Endothelial cell of umbilical vein (primary cell): ENCODE data around the gene DGUOK. TPM values are rescaled to one million over a fixed set of nuclear protein-coding genes. Genes with fewer than 3 reads are reported as not detected.

ENCODE experiments used
- BruUV-seq: library from RNA; stranded (reverse); fragments of 400-500 nt; replicated peaks from 2 replicates; lab custom pipeline; 2021; lab: Mats Ljungman, UMichigan
- CTCF ChIA-PET: fragments of 300-600, 350-600 bp; sonication (Branson Sonifier 250); formaldehyde crosslinking; loops from one replicate; lab custom pipeline; 2021; ENCODE audit warnings: antibody characterized with exemption, inconsistent platforms; lab: Charles Lee
- POLR2A ChIA-PET: fragments of 300-600, 350-600 bp; sonication (Branson Sonifier 250); formaldehyde crosslinking; loops from one replicate; lab custom pipeline; 2021; ENCODE audit warnings: antibody characterized with exemption, inconsistent platforms; lab: Charles Lee
- DNase-seq: peaks from one replicate; pipeline ENCODE4 v3.0.0-alpha.2; 2011; ENCODE audit warnings: low read depth, low spot score
- FAIRE-seq: peaks from 2 replicates; lab custom pipeline; 2011; peaks lifted over from hg19 to GRCh38; lab: Jason Lieb, UNC
- H2AFZ ChIP-seq: 2 replicates; pipeline ENCODE4 v1.6.0; 2012; ENCODE audit warnings: low read depth, low read length, control low read depth, inconsistent platforms
- H3K27ac ChIP-seq: 2 replicates; pipeline ENCODE4 v1.5.1; 2011; ENCODE audit warnings: low read depth, mild to moderate bottlenecking, control low read depth, low read length, moderate library complexity; ENCODE audit not compliant: insufficient read depth
- H3K27me3 ChIP-seq, 2 experiments: 2 replicates each; pipeline versions ENCODE4 v1.6.0 to v1.6.1; 2011; ENCODE audit warnings: low read length in 2 of 2, mixed read lengths in 1 of 2; ENCODE audit not compliant: control insufficient read depth in 2 of 2, insufficient read depth in 2 of 2
- H3K36me3 ChIP-seq, 2 experiments: 2 replicates in 1 of 2; 3 replicates in 1 of 2; pipeline ENCODE4 v1.5.1; 2011; ENCODE audit warnings: low read length in 2 of 2, mild to moderate bottlenecking in 1 of 2, moderate library complexity in 1 of 2; ENCODE audit not compliant: control insufficient read depth in 2 of 2, insufficient read depth in 2 of 2; ENCODE audit errors: extremely low read depth in 1 of 2
- H3K4me1 ChIP-seq: 3 replicates; pipeline ENCODE4 v1.5.1; 2011; ENCODE audit warnings: mild to moderate bottlenecking, low read length; ENCODE audit not compliant: control insufficient read depth, insufficient read depth; ENCODE audit errors: extremely low read depth
- H3K4me2 ChIP-seq: 2 replicates; pipeline ENCODE4 v1.6.1; 2011; ENCODE audit warnings: low read length, control low read depth, mixed read lengths; ENCODE audit not compliant: insufficient read depth
- H3K4me3 ChIP-seq, 3 experiments: fragments of 200-600 bp in 1 of 3; sonication (generic), shearing (Covaris generic) in 1 of 3; replicated peaks in 1 of 3; 2 replicates each; pipeline ENCODE4 v1.5.1; 2011 to 2016; ENCODE audit warnings: control low read depth in 3 of 3, low read length in 3 of 3, mild to moderate bottlenecking in 2 of 3, inconsistent platforms in 1 of 3, low read depth in 1 of 3, moderate library complexity in 1 of 3; ENCODE audit not compliant: insufficient read depth in 1 of 3
- H3K79me2 ChIP-seq: 2 replicates; pipeline ENCODE4 v1.6.0; 2012; ENCODE audit warnings: low read length, inconsistent platforms; ENCODE audit not compliant: control insufficient read depth, insufficient read depth
- H3K9ac ChIP-seq: replicated peaks from 2 replicates; pipeline ENCODE3; 2011; ENCODE audit warnings: low read length, control low read depth; ENCODE audit not compliant: insufficient read depth; ENCODE audit errors: extremely low read depth
- H3K9me1 ChIP-seq: replicated peaks from 3 replicates; pipeline ENCODE4 v1.6.0; 2011; ENCODE audit warnings: mild to moderate bottlenecking, low read length; ENCODE audit not compliant: control insufficient read depth, insufficient read depth; ENCODE audit errors: extremely low read depth
- H3K9me3 ChIP-seq: replicated peaks from 2 replicates; pipeline ENCODE4 v1.5.1; 2012; ENCODE audit warnings: low read length, inconsistent platforms; ENCODE audit not compliant: control insufficient read depth, insufficient read depth
- H4K20me1 ChIP-seq: replicated peaks from 2 replicates; pipeline ENCODE3; 2011; ENCODE audit warnings: mild to moderate bottlenecking, low read length; ENCODE audit not compliant: control insufficient read depth, insufficient read depth; ENCODE audit errors: extremely low read depth
- CTCF ChIP-seq, 2 donors: IDR thresholded peaks; 1 replicate in 1 of 2; 2 replicates in 1 of 2; pipeline ENCODE4 v1.5.1; 2011; ENCODE audit warnings: low read length in 2 of 2, mild to moderate bottlenecking in 2 of 2, moderate library complexity in 2 of 2, control low read depth in 1 of 2, inconsistent platforms in 1 of 2, low read depth in 1 of 2; ENCODE audit not compliant: insufficient read depth in 1 of 2; ENCODE audit errors: extremely low read depth in 1 of 2
- EZH2 ChIP-seq: IDR thresholded peaks from 2 replicates; pipeline ENCODE4 v1.6.1; 2012; ENCODE audit warnings: borderline replicate concordance, low read depth, mild to moderate bottlenecking, moderate library complexity, low read length, inconsistent platforms; ENCODE audit not compliant: severe bottlenecking
- FOS ChIP-seq: IDR thresholded peaks from 2 replicates; pipeline ENCODE4 v1.6.1; 2011; ENCODE audit warnings: mild to moderate bottlenecking, low read length, moderate library complexity, borderline replicate concordance; ENCODE audit not compliant: insufficient read depth
- GATA2 ChIP-seq: IDR thresholded peaks from 2 replicates; pipeline ENCODE4 v1.7.0; 2011; ENCODE audit warnings: low read depth, mild to moderate bottlenecking, moderate library complexity, mixed read lengths, low read length; ENCODE audit not compliant: insufficient read length, insufficient read depth
- JUN ChIP-seq: IDR thresholded peaks from 2 replicates; pipeline ENCODE4 v1.6.1; 2011; ENCODE audit warnings: borderline replicate concordance, low read depth; ENCODE audit not compliant: insufficient read length, insufficient read depth
- MYC ChIP-seq: IDR thresholded peaks from one replicate; pipeline ENCODE4 v1.6.1; 2011; ENCODE audit warnings: mild to moderate bottlenecking, low read depth, low read length
- POLR2A ChIP-seq: IDR thresholded peaks from 2 replicates; pipeline ENCODE4 v1.6.1; 2012; ENCODE audit warnings: low read depth, mild to moderate bottlenecking, control low read depth, low read length
- POLR2AphosphoS5 ChIP-seq: IDR thresholded peaks from 2 replicates; pipeline ENCODE4 v1.6.1; 2012; ENCODE audit warnings: low read depth, mild to moderate bottlenecking, control low read depth, low read length, moderate library complexity; ENCODE audit not compliant: insufficient read depth
- dilution Hi-C: fragments of 300-500 bp; cut with MboI; formaldehyde crosslinking; loops from one replicate; pipeline ENCODE4 v1.15.0; 2019; ENCODE audit warnings: low sequenced_read_pairs; ENCODE audit not compliant: extremely low pct_ligation_motif_present
- intact Hi-C: fragments of 100-400 bp; cut with micrococcal nuclease; formaldehyde crosslinking; loops from one replicate; pipeline ENCODE4 v1.10.0; 2022
- polyA plus RNA-seq, 4 experiments: library from polyadenylated mRNA; depleted of rRNA in 3 of 4; stranded (reverse) in 3 of 4; unstranded in 1 of 4; fragments of >200 nt; gene quantifications; 2 replicates each; pipeline versions ENCODE4 v1.2.1 to v1.2.3, GENCODE V29; 2011 to 2012; ENCODE audit warnings: missing spikeins in 1 of 4
- total RNA-seq: library from RNA; stranded (reverse); gene quantifications from 2 replicates; pipeline ENCODE4 v1.2.3, GENCODE V29; 2021
- TF ChIP-seq, protein P1 (sequence below): IDR thresholded peaks from 2 replicates; pipeline ENCODE4 v1.6.1; 2011; ENCODE audit not compliant: insufficient read depth, insufficient read length

Gene DGUOK
- total and polyA plus RNA-seq, 2 donors (not counting 3 experiments of a cell fraction or from before 2014, with no cell fraction given): 51.8 to 77.5 TPM

DNA sequence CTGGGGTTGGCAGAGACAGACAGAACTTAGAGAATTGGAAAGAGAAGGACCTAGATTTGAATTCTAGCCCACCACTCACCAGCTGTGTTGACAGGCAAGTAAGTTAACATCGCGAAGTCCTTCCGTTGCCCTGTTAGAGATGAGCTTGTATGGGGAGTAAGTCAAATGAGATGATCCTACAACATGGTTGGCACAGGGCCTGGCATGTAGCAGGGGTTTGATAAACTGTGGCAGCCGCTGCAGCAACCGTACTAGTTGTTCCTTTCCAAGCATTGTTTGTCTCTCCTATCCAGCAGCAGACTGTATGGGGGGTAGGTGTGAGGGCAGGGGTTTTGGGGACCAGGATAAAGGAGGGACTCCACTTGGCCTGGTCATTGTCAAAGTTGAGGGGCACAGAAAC, 74.0 kb downstream of the DGUOK start:
- no TSS peak for BruUV-seq
- no peak overlapping the region for H3K4me3 ChIP-seq
- no peaks in the 10 kb centered on the region for H4K20me1 ChIP-seq
- no peaks in the 10 kb centered on the region for H3K27me3 ChIP-seq
- ChIA-PET POLR2A (interaction anchor here (0.5 kb wide), 1 partner anchor 30 kb away, joined by 3 read pairs; no protein-coding TSS in a partner anchor), CTCF (interaction anchor here (1.4 to 3.1 kb wide), 2 partner anchors 13 to 146 kb away, joined by 3 to 15 read pairs; no protein-coding TSS in a partner anchor)
- peaks cover 9% of the 10 kb centered on the region for H3K4me1 ChIP-seq
- peaks cover 15% of the 10 kb centered on the region for H3K79me2 ChIP-seq
- H3K4me2 ChIP-seq: no peak overlapping the region
- H3K36me3 ChIP-seq: no peaks in the 10 kb centered on the region
- no peaks in the 10 kb centered on the region for H3K9me3 ChIP-seq
- no peaks in the 10 kb centered on the region for H3K9me1 ChIP-seq
- intact Hi-C loops: loop anchor here (5.0 kb wide), 1 partner anchor 107 kb away; no protein-coding TSS in a partner anchor
- dilution Hi-C loops: no loop called here
- TF ChIP-seq JUN (no peak), EZH2 (no peak), MYC (no peak), GATA2 (no peak), CTCF (IDR thresholded peaks at IDR 0.05; ENCODE audit: extremely low read depth in 1 of 2, insufficient read depth in 1 of 2, low read depth in 1 of 2, low read length in 2 of 2) (no peak), POLR2A (no peak), FOS (no peak), POLR2AphosphoS5 (no peak)
- TF ChIP-seq, protein P1, sequence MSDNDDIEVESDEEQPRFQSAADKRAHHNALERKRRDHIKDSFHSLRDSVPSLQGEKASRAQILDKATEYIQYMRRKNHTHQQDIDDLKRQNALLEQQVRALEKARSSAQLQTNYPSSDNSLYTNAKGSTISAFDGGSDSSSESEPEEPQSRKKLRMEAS: no peak
- H3K9ac ChIP-seq: no peak overlapping the region
- H2AFZ ChIP-seq: no peak overlapping the region
- no peak overlapping the region for H3K27ac ChIP-seq
- FAIRE-seq (no peak), DNase-seq (no peak)
